ENCODE results near the gene VAPA. TPM values are rescaled to one million over a fixed set of nuclear protein-coding genes. Genes with fewer than 3 reads are reported as not detected.

VAPA gene
- polyA plus RNA-seq, 1 of the 3 experiments (the other 2 are of a cell fraction) = 109 TPM

DNA sequence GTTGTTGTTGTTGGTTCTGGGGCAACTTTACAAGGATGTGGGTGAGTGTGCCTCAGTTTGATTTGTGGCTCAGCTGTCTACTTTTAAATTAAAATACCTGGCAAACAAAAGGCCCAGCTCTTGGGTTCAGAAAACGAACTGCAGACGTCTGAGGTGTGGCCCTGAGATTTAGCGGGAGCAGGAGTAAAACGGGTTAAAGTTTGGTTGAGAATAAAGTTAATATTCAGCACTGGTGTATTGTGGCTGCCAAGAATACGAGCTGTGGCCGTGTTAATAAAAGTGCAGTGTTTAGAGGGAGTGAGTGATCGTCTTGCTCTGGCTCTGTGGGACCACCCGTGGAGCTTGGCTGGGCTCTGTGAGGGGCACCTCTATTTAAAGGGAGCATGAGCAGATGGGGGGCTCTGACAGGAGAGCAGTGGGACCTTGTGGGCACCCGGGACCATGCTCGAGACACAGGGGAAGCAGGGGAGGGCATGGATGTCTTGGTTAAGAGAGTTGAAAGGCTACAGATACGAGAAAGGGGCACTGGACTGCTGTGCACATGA lies 80.3 kb downstream of the VAPA start:
- CTCF ChIA-PET = interaction anchor here (3.8 kb wide), 1 partner anchor 525 kb away, joined by 14 read pairs; no protein-coding TSS in a partner anchor

GRCh38 chr18:9994701-9995235 lies 81.0 kb downstream of the VAPA start:
- ChIA-PET POLR2A (no interaction called here), CTCF (interaction anchor here (3.8 kb wide), 1 partner anchor 525 kb away, joined by 14 read pairs; no protein-coding TSS in a partner anchor)
- Histone ChIP-seq H2AFZ (ENCODE audit: low read depth) (no peak overlapping the region), H4K20me1 (ENCODE audit: insufficient read depth) (no peaks in the 10 kb centered on the region), H3K9me3 (peaks cover 10% of the 10 kb centered on the region; the same call in 1 of the 2 replicates), H3K4me1 (ENCODE audit: control insufficient read depth in 1 of 2, insufficient read depth in 2 of 2, low read depth in 1 of 2, low read length in 1 of 2) (peaks cover 0 to 2% of the 10 kb centered on the region in 2 experiments; a peak in 1 of 4 replicates), H3K36me3 (replicated peaks in 1 of 2; ENCODE audit: control insufficient read depth in 1 of 2, insufficient read depth in 2 of 2, low read length in 1 of 2) (no peaks in the 10 kb centered on the region), H3K4me2 (no peak overlapping the region), H3K9ac (no peak overlapping the region), H3K9me2 (no peaks in the 10 kb centered on the region), H3K79me2 (ENCODE audit: insufficient read depth) (no peaks in the 10 kb centered on the region), H3K4me3 (ENCODE audit: low read depth in 2 of 2, low read length in 1 of 2) (no peak overlapping the region), H3K27ac (ENCODE audit: low read depth in 2 of 2, low read length in 1 of 2) (no peak overlapping the region), H3K27me3 (ENCODE audit: insufficient read depth) (no peaks in the 10 kb centered on the region; the same call in 1 of the 2 replicates), H3F3A (replicated peaks; ENCODE audit: insufficient read depth) (no peaks in the 10 kb centered on the region)
- no peak for TF ChIP-seq TAF1 (IDR thresholded peaks at IDR 0.05; ENCODE audit: borderline replicate concordance, low read depth, low read length)
- TF ChIP-seq POLR2AphosphoS5 (IDR thresholded peaks at IDR 0.05; ENCODE audit: low read depth, low read length) = no peak
- TF ChIP-seq EZH2phosphoT487 (IDR thresholded peaks at IDR 0.05; ENCODE audit: borderline replicate concordance, low read depth) = no peak
- TF ChIP-seq NFIC (IDR thresholded peaks at IDR 0.05; ENCODE audit: borderline replicate concordance) = no peak
- TF ChIP-seq TCF12 (IDR thresholded peaks at IDR 0.05) = no peak
- TF ChIP-seq JUND (IDR thresholded peaks at IDR 0.05) = no peak
- no peak for TF ChIP-seq RAD21 (IDR thresholded peaks at IDR 0.05; ENCODE audit: low read length)
- no peak for TF ChIP-seq GABPA (IDR thresholded peaks at IDR 0.05; ENCODE audit: low read depth)
- no peak for TF ChIP-seq USF1 (IDR thresholded peaks at IDR 0.05; ENCODE audit: borderline replicate concordance, low read depth)
- TF ChIP-seq SIN3A (IDR thresholded peaks at IDR 0.05; ENCODE audit: borderline replicate concordance, low read depth, low read length) = no peak
- no peak for TF ChIP-seq EP300 (IDR thresholded peaks at IDR 0.05; ENCODE audit: borderline replicate concordance in 1 of 2, low read depth in 1 of 2, low read length in 1 of 2)
- no peak for TF ChIP-seq PBX3 (IDR thresholded peaks at IDR 0.05)
- no peak for TF ChIP-seq RCOR1 (IDR thresholded peaks at IDR 0.05; ENCODE audit: low read length)
- TF ChIP-seq FOXJ3 (CRISPR knock-in tag; IDR thresholded peaks at IDR 0.05) = no peak
- no peak for TF ChIP-seq SMC3 (IDR thresholded peaks at IDR 0.05; ENCODE audit: low read depth, low read length)
- no peak for TF ChIP-seq RXRA (IDR thresholded peaks at IDR 0.05; ENCODE audit: borderline replicate concordance, low read depth)
- TF ChIP-seq NRF1 (IDR thresholded peaks at IDR 0.05; ENCODE audit: low read depth, low read length) = no peak
- no peak for TF ChIP-seq GATA2 (CRISPR knock-in tag; IDR thresholded peaks at IDR 0.05)
- 43% methylated on average over 6 of the region's 6 CpGs for WGBS (ENCODE audit: low lambda C conversion rate)
- DNase-seq = no peak

More for the DNA sequence above, 80.3 kb downstream of the VAPA start:
- Histone ChIP-seq H3K36me3 (replicated peaks in 1 of 2; ENCODE audit: control insufficient read depth in 1 of 2, insufficient read depth in 2 of 2, low read length in 1 of 2) (no peaks in the 10 kb centered on the region), H2AFZ (ENCODE audit: low read depth) (no peak overlapping the region), H3K9me3 (peaks cover 10% of the 10 kb centered on the region; the same call in 1 of the 2 replicates), H3K27me3 (ENCODE audit: insufficient read depth) (no peaks in the 10 kb centered on the region; the same call in 1 of the 2 replicates), H3K9ac (no peak overlapping the region), H4K20me1 (ENCODE audit: insufficient read depth) (no peaks in the 10 kb centered on the region), H3K79me2 (ENCODE audit: insufficient read depth) (no peaks in the 10 kb centered on the region), H3K4me3 (ENCODE audit: low read depth in 2 of 2, low read length in 1 of 2) (no peak overlapping the region), H3K9me2 (no peaks in the 10 kb centered on the region), H3K4me1 (ENCODE audit: control insufficient read depth in 1 of 2, insufficient read depth in 2 of 2, low read depth in 1 of 2, low read length in 1 of 2) (peaks cover 0 to 2% of the 10 kb centered on the region in 2 experiments; a peak in 1 of 4 replicates), H3F3A (replicated peaks; ENCODE audit: insufficient read depth) (no peaks in the 10 kb centered on the region), H3K4me2 (no peak overlapping the region), H3K27ac (ENCODE audit: low read depth in 2 of 2, low read length in 1 of 2) (no peak overlapping the region)
- no peak for DNase-seq
- TF ChIP-seq RXRA (IDR thresholded peaks at IDR 0.05; ENCODE audit: borderline replicate concordance, low read depth) (no peak), EZH2phosphoT487 (IDR thresholded peaks at IDR 0.05; ENCODE audit: borderline replicate concordance, low read depth) (no peak), GATA2 (CRISPR knock-in tag; IDR thresholded peaks at IDR 0.05) (no peak), RAD21 (IDR thresholded peaks at IDR 0.05; ENCODE audit: low read length) (no peak), ELF1 (IDR thresholded peaks at IDR 0.05) (no peak), FOXJ3 (CRISPR knock-in tag; IDR thresholded peaks at IDR 0.05) (no peak), SIN3A (IDR thresholded peaks at IDR 0.05; ENCODE audit: borderline replicate concordance, low read depth, low read length) (no peak), RCOR1 (IDR thresholded peaks at IDR 0.05; ENCODE audit: low read length) (no peak), EP300 (IDR thresholded peaks at IDR 0.05; ENCODE audit: borderline replicate concordance in 1 of 2, low read depth in 1 of 2, low read length in 1 of 2) (no peak), CHD2 (IDR thresholded peaks at IDR 0.05; ENCODE audit: low read length, partially characterized antibody) (no peak), POLR2AphosphoS5 (IDR thresholded peaks at IDR 0.05; ENCODE audit: low read depth, low read length) (no peak), FOSL2 (IDR thresholded peaks at IDR 0.05; ENCODE audit: borderline replicate concordance, low read depth) (no peak)
- 45% methylated on average over 11 of the region's 11 CpGs for WGBS (ENCODE audit: low lambda C conversion rate)
- POLR2A ChIA-PET = no interaction called here

All from SK-N-SH (cell line).